Measurements from ENCODE around the gene MTR.

The MTR gene

GRCh38 chr1:236913371-236914037 lies 118.4 kb downstream of the MTR start:
- no peak for DNase-seq

GRCh38 chr1:236914375-236914774 lies 119.3 kb downstream of the MTR start:
- no peak for DNase-seq

GRCh38 chr1:236916131-236916800 lies 121.2 kb downstream of the MTR start:
- DNase-seq, result no peak

- DNase-seq, result no peak
Observed at GRCh38 chr1:236917448-236917847, 122.4 kb downstream of the MTR start.

- DNase-seq, result no peak
Observed at GRCh38 chr1:236920286-236920894, 125.3 kb downstream of the MTR start.

- DNase-seq, result no peak
Observed at GRCh38 chr1:236921610-236922009, 126.5 kb downstream of the MTR start.

- DNase-seq, result no peak
Observed at GRCh38 chr1:236922190-236922589, 127.1 kb downstream of the MTR start.

- DNase-seq, result no peak
Observed at GRCh38 chr1:236925386-236925785, 130.3 kb downstream of the MTR start.

- DNase-seq, result no peak
Observed at GRCh38 chr1:236930503-236930902, 135.4 kb downstream of the MTR start.

- DNase-seq, result no peak
Observed at GRCh38 chr1:236938760-236939159, 143.7 kb downstream of the MTR start.

GRCh38 chr1:236942431-236942830 lies 147.3 kb downstream of the MTR start:
- DNase-seq, result no peak

- DNase-seq, result no peak
Observed at GRCh38 chr1:236944556-236944955, 149.5 kb downstream of the MTR start.

- DNase-seq, result no peak
Observed at GRCh38 chr1:236945002-236945401, 149.9 kb downstream of the MTR start.

- no peak for DNase-seq
Observed at GRCh38 chr1:236947794-236948193, 152.7 kb downstream of the MTR start.

GRCh38 chr1:236948381-236948780 lies 153.3 kb downstream of the MTR start:
- DNase-seq, result no peak

GRCh38 chr1:236948996-236949395 lies 153.9 kb downstream of the MTR start:
- no peak for DNase-seq

- DNase-seq, result no peak
Observed at GRCh38 chr1:236950365-236950764, 155.3 kb downstream of the MTR start.

GRCh38 chr1:236951672-236952071 lies 156.6 kb downstream of the MTR start:
- DNase-seq, result no peak

- no peak for DNase-seq
Observed at GRCh38 chr1:236952246-236953003, 157.3 kb downstream of the MTR start.

GRCh38 chr1:236953151-236953700 lies 158.1 kb downstream of the MTR start:
- no peak for DNase-seq

Data from activated naive CD4-positive, alpha-beta T cell (primary cell).